ENCODE measurements around the gene FAR2. TPM values are rescaled to one million over a fixed set of nuclear protein-coding genes. Genes with fewer than 3 reads are reported as not detected.

The FAR2 gene
- total and polyA plus RNA-seq, 2 donors (not counting 3 experiments of a cell fraction or from before 2014, with no cell fraction given), result 32.3 to 61.7 TPM

DNA sequence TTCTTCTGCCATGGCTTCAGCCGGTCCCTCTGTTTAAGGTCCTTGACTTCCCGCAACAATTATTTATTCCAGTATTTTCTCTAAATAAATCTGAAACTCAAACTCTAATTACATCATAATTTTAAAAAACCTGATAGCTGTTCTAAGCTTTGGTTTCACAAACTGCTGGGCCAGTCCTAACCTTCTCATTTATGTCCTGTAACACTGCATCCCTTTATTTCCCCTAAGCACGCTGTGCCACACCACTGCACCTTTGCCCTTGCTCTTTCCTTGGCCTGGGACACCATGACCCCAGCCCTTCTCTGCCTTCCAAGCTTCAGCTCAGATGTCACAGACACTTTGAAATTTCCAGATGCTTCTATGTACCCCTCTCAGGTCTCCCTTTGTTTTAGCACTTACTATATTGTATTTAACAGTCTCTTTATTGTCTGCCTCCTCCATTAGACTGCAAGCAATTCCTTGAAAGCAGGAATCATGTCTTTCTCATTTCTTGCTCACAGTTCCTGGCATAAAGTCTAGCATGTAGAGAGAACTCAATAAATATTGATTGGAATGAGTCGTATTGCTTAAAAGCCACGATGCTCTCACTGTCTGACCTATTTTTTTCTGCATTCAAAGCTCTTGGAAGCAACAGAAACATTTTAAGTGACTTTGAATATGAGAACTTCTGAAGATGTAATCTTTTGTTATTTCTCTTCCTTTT lies 120.8 kb downstream of the FAR2 start:
- DNase-seq (ENCODE audit: low read depth, low spot score), result no peak
- intact Hi-C loops (cut with micrococcal nuclease), result no loop called here
- no peak for TF ChIP-seq CTCF (IDR thresholded peaks at IDR 0.05; ENCODE audit: extremely low read depth in 1 of 2, insufficient read depth in 1 of 2, low read depth in 1 of 2, low read length in 2 of 2)
- no peak for TF ChIP-seq JUN (IDR thresholded peaks at IDR 0.05; ENCODE audit: borderline replicate concordance, insufficient read depth, insufficient read length, low read depth)
- TF ChIP-seq FOS (IDR thresholded peaks at IDR 0.05; ENCODE audit: borderline replicate concordance, insufficient read depth, low read length), result no peak
- TF ChIP-seq GATA2 (IDR thresholded peaks at IDR 0.05; ENCODE audit: insufficient read depth, insufficient read length, low read depth, low read length), result no peak
- TF ChIP-seq POLR2A (IDR thresholded peaks at IDR 0.05; ENCODE audit: low read depth, low read length), result no peak
- no peak for TF ChIP-seq MYC (IDR thresholded peaks at IDR 0.05; ENCODE audit: low read depth, low read length)
- TF ChIP-seq EZH2 (IDR thresholded peaks at IDR 0.05; ENCODE audit: borderline replicate concordance, low read depth, low read length, severe bottlenecking), result no peak
- no peak for TF ChIP-seq MAX (IDR thresholded peaks at IDR 0.05; ENCODE audit: insufficient read depth, insufficient read length)
- no peak for TF ChIP-seq POLR2AphosphoS5 (IDR thresholded peaks at IDR 0.05; ENCODE audit: insufficient read depth, low read depth, low read length)
- no peaks in the 10 kb centered on the region for H3K9me1 ChIP-seq (replicated peaks; ENCODE audit: control insufficient read depth, extremely low read depth, insufficient read depth, low read length)
- H3K79me2 ChIP-seq (ENCODE audit: control insufficient read depth, insufficient read depth, low read length), result no peaks in the 10 kb centered on the region
- H3K36me3 ChIP-seq (ENCODE audit: control insufficient read depth in 2 of 2, extremely low read depth in 1 of 2, insufficient read depth in 2 of 2, low read length in 2 of 2), result peaks cover 3 to 6% of the 10 kb centered on the region in 2 experiments
- no TSS peak for BruUV-seq (replicated peaks)
- no peak overlapping the region for H3K4me3 ChIP-seq (replicated peaks in 1 of 3; ENCODE audit: insufficient read depth in 1 of 3, low read depth in 1 of 3, low read length in 3 of 3)
- H3K27me3 ChIP-seq (ENCODE audit: control insufficient read depth in 2 of 2, insufficient read depth in 2 of 2, low read length in 2 of 2), result no peaks in the 10 kb centered on the region
- no peak overlapping the region for H3K9ac ChIP-seq (replicated peaks; ENCODE audit: extremely low read depth, insufficient read depth, low read length)
- FAIRE-seq, result no peak
- no peaks in the 10 kb centered on the region for H3K4me1 ChIP-seq (ENCODE audit: control insufficient read depth, extremely low read depth, insufficient read depth, low read length)
- POLR2A ChIA-PET, result no interaction called here
- dilution Hi-C loops (cut with MboI; ENCODE audit: extremely low pct_ligation_motif_present, low sequenced_read_pairs), result no loop called here
- CTCF ChIA-PET, result no interaction called here
- no peak overlapping the region for H3K27ac ChIP-seq (ENCODE audit: insufficient read depth, low read depth, low read length)
- H3K4me2 ChIP-seq (ENCODE audit: insufficient read depth, low read length), result no peak overlapping the region
- no peaks in the 10 kb centered on the region for H4K20me1 ChIP-seq (replicated peaks; ENCODE audit: control insufficient read depth, extremely low read depth, insufficient read depth, low read length)
- no peaks in the 10 kb centered on the region for H3K9me3 ChIP-seq (replicated peaks; ENCODE audit: control insufficient read depth, insufficient read depth, low read length)
- no peak overlapping the region for H2AFZ ChIP-seq (ENCODE audit: low read depth, low read length)

Measured in endothelial cell of umbilical vein (primary cell).